HG03039 (cell line): ENCODE measurements around the gene TNFRSF12A.
"Not testable (repeated sequence)": the region's sequence is repeated elsewhere in the genome, so short reads cannot be mapped to it uniquely, and the experiment has no call there.

ENCODE experiments used
- ATAC-seq: cut with Tn5 transposase; IDR thresholded peaks from one replicate; pipeline ENCODE4 v1.9.1; 2021; ENCODE audit warnings: mild to moderate bottlenecking, moderate library complexity; ENCODE audit not compliant: unreplicated experiment

TNFRSF12A gene

GRCh38 chr16:3060339-3061127 lies 40.4 kb downstream of the TNFRSF12A start:
- ATAC-seq, result no peak

DNA sequence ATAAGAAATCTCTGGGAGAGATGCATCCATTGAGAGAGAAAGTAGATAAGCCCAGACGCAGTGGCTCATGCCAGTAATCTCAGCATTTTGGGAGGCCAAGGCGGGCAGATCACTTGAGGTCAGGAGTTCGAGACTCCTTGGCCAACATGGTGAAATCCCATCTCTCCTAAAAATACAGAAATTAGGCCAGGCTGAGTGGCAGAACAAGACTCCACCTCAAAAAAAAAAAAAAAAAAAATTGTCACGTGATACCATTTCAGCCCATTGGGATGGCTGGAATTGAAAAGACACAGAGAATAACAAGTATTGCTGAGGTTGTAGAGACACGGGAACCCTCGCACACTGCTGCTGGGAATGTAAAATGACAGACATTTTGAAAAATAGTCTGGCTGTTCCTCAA lies 42.4 kb downstream of the TNFRSF12A start:
- no peak for ATAC-seq

- ATAC-seq, result no peak
Observed at GRCh38 chr16:3063625-3064386, 43.6 kb downstream of the TNFRSF12A start.

DNA sequence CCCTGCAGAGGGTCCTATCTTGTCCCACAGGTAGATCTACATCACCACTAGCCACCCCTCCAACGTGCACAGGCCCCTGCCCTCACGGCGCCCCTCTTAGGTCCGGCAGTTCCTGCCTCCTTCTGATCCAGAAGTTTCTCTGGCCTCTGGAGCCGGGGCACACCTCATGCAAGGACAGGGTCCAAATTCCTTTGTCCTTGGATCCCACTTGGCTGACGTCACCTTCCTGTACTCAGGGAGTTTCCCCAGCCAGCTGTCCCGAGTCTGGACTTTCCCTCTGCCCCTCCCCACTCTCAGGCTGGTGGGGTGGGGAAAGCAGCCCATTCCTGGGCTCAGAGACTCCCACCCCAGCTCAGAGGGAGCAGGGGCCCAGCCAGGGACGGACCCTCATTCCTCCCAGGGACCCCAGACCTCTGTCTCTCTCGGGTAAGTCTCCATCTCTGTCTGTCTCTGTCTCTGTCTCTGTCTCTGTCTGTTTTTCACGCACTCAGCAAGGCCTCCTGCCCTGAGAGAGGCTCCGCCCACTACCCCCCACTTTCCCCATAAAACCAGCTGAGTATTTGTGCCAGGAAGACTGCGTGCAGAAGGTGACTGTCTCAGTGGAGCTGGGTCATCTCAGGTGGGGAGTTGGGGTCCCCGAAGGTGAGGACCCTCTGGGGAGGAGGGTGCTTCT lies 45.0 kb downstream of the TNFRSF12A start, which contains the start of gene IL32:
Gene IL32, plus strand, starts transcription at position 572 of the 673 bp plus-strand sequence. CDS start 172 bp downstream, outside the sequence.
- no peak for ATAC-seq

DNA sequence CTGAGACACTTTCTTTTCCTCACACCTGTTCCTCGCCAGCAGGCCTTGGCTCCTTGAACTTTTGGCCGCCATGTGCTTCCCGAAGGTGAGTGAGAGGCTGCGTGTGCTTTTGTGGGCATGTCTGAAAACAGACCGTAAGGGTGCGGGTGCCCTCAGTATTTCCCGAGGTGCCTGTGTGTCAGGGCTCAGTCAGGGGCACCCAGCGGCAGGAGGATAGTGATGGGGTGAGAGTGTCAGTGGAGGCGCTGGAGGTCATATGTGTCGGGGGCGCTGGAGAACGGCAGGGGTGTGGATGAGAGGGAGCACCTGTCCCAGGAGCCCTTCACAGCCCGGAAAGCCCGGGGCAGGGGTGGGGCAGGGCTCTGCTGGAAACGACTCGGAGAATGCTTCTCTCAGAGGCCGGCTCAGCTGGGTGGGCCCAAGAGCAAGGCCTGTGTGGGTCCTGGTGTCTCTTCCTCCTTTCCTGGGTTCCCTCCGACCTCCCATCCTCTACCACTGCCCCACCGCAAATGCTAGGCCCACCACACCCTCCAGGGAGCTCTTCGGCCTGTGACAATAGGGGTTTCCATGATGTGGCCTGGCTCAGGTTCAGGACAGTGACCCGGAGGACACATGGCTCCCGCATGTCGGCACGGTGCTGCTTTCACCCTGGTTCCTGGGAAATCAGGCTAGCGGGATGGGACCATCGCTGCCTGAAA lies 45.7 kb downstream of the TNFRSF12A start:
- ATAC-seq, result no peak

DNA sequence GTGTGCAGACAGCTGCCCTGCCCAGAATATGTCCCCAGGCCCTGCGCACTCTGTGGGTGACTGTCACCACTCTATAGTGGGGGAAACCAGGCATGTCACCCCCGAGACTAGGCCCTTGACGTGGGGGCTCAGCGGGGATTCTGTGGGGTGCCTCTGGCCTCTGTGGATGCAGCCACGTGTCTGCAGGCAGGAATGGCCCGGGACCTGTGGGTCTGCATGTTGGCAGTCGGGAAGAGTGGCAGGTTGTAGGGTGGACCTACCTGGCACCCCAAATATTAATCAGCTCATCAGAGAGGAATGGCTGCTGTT lies 46.2 kb downstream of the TNFRSF12A start:
- no peak for ATAC-seq

GRCh38 chr16:3068487-3068886 lies 48.3 kb downstream of the TNFRSF12A start:
- ATAC-seq, result no peak

- ATAC-seq, result not testable (repeated sequence)
Observed at GRCh38 chr16:3069146-3069545, 49.0 kb downstream of the TNFRSF12A start.

- ATAC-seq, result no peak
Observed at GRCh38 chr16:3070608-3071111, 50.5 kb downstream of the TNFRSF12A start.

DNA sequence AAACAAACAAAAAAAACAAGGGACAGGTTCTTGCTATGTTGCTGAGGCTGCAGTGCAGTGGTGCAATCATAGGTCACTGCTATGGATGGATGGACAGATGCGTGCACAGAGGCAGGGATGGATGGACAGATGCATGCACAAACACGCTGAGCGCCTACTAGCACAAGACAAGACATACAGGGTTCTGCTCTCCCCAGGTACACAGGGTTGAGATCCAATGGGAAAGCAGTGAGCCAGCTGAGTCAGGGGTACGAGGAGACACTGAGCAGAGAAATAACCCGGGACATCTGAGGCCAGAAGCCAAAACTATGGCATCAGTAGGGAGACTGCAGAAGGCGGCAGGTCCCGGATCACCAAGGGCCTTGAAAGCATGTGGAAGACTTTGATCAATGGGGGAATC lies 51.5 kb downstream of the TNFRSF12A start:
- no peak for ATAC-seq
